Measurements from ENCODE around the gene LRP1B. TPM values are rescaled to one million over a fixed set of nuclear protein-coding genes. Genes with fewer than 3 reads are reported as not detected.

The LRP1B gene
- total RNA-seq, 2 donors from 2014 or later = 0.79 to 1.8 TPM

GRCh38 chr2:141496810-141497209, 634.0 kb downstream of the LRP1B start:
- 83 to 91% methylated on average over 2 of the region's 2 CpGs for WGBS, 2 experiments (ENCODE audit: insufficient coverage in 1 of 2, insufficient read length in 1 of 2)
- Mint-ChIP-seq H3K9me3 (no peaks in the 10 kb centered on the region), H3K4me1 (peaks cover 5% of the 10 kb centered on the region), H3K36me3 (ENCODE audit: low read depth) (no peaks in the 10 kb centered on the region), H3K27ac (no peak overlapping the region), H3K4me3 (no peak overlapping the region), H3K27me3 (ENCODE audit: insufficient read depth) (no peaks in the 10 kb centered on the region)
- no peaks in the 10 kb centered on the region for H3K27me3 ChIP-seq (ENCODE audit: control insufficient read depth, insufficient read depth, low read length, poor library complexity, severe bottlenecking)
- DNase-seq = no peak
- H3K4me1 ChIP-seq (ENCODE audit: control insufficient read depth, insufficient read depth, low read length) = no peaks in the 10 kb centered on the region
- no peaks in the 10 kb centered on the region for H3K9me3 ChIP-seq (ENCODE audit: control insufficient read depth, low read length)
- H3K36me3 ChIP-seq (ENCODE audit: control insufficient read depth, insufficient read depth, low read length) = no peaks in the 10 kb centered on the region
- no peak overlapping the region for H3K9ac ChIP-seq (ENCODE audit: extremely low read depth, low read length, poor library complexity, severe bottlenecking)
- no peak overlapping the region for H3K27ac ChIP-seq (ENCODE audit: low read depth, low read length)
- no peak overlapping the region for H3K4me3 ChIP-seq (ENCODE audit: low read length)
- TF ChIP-seq CTCF (conservative IDR thresholded peaks at IDR 0.05) = no peak

GRCh38 chr2:141493936-141494335, 636.9 kb downstream of the LRP1B start:
- H3K9me3 Mint-ChIP-seq = no peaks in the 10 kb centered on the region

GRCh38 chr2:141492816-141493215, 638.0 kb downstream of the LRP1B start:
- H3K9me3 Mint-ChIP-seq = no peaks in the 10 kb centered on the region
- Histone ChIP-seq H3K27ac (ENCODE audit: low read depth, low read length) (no peak overlapping the region), H3K27me3 (ENCODE audit: control insufficient read depth, insufficient read depth, low read length, poor library complexity, severe bottlenecking) (no peaks in the 10 kb centered on the region), H3K4me1 (ENCODE audit: control insufficient read depth, insufficient read depth, low read length) (peaks cover 3% of the 10 kb centered on the region), H3K9ac (ENCODE audit: extremely low read depth, low read length, poor library complexity, severe bottlenecking) (no peak overlapping the region), H3K36me3 (ENCODE audit: control insufficient read depth, insufficient read depth, low read length) (no peaks in the 10 kb centered on the region), H3K9me3 (ENCODE audit: control insufficient read depth, low read length) (no peaks in the 10 kb centered on the region), H3K4me3 (ENCODE audit: low read length) (no peak overlapping the region)
- WGBS, 2 experiments (ENCODE audit: insufficient coverage in 1 of 2, insufficient read length in 1 of 2) = 72 to 100% methylated on average over 1 to 3 of the region's 3 CpGs
- H3K36me3 Mint-ChIP-seq (ENCODE audit: low read depth) = no peaks in the 10 kb centered on the region
- H3K4me3 Mint-ChIP-seq = no peak overlapping the region
- no peak for TF ChIP-seq CTCF (conservative IDR thresholded peaks at IDR 0.05)
- H3K27me3 Mint-ChIP-seq (ENCODE audit: insufficient read depth) = no peaks in the 10 kb centered on the region
- peaks cover 5% of the 10 kb centered on the region for H3K4me1 Mint-ChIP-seq
- DNase-seq = no peak
- no peak overlapping the region for H3K27ac Mint-ChIP-seq

More at GRCh38 chr2:141493936-141494335, 636.9 kb downstream of the LRP1B start:
- no peaks in the 10 kb centered on the region for H3K27me3 ChIP-seq (ENCODE audit: control insufficient read depth, insufficient read depth, low read length, poor library complexity, severe bottlenecking)
- 87 to 91% methylated on average over 1 of the region's 1 CpG for WGBS, 2 experiments (ENCODE audit: insufficient coverage in 1 of 2, insufficient read length in 1 of 2)
- H3K27me3 Mint-ChIP-seq (ENCODE audit: insufficient read depth) = no peaks in the 10 kb centered on the region
- peaks cover 3% of the 10 kb centered on the region for H3K4me1 ChIP-seq (ENCODE audit: control insufficient read depth, insufficient read depth, low read length)
- H3K9me3 ChIP-seq (ENCODE audit: control insufficient read depth, low read length) = no peaks in the 10 kb centered on the region
- H3K4me3 Mint-ChIP-seq = no peak overlapping the region
- no peak overlapping the region for H3K27ac ChIP-seq (ENCODE audit: low read depth, low read length)
- no peak for DNase-seq
- H3K36me3 ChIP-seq (ENCODE audit: control insufficient read depth, insufficient read depth, low read length) = no peaks in the 10 kb centered on the region
- H3K36me3 Mint-ChIP-seq (ENCODE audit: low read depth) = no peaks in the 10 kb centered on the region
- no peak overlapping the region for H3K27ac Mint-ChIP-seq
- H3K4me3 ChIP-seq (ENCODE audit: low read length) = no peak overlapping the region
- peaks cover 5% of the 10 kb centered on the region for H3K4me1 Mint-ChIP-seq
- TF ChIP-seq CTCF (conservative IDR thresholded peaks at IDR 0.05) = no peak
- H3K9ac ChIP-seq (ENCODE audit: extremely low read depth, low read length, poor library complexity, severe bottlenecking) = no peak overlapping the region
